WTC11 (cell line): ENCODE measurements around the gene GPRC5A.

Source experiments
- ZNF396 ChIP-seq: fragments of 250-450 bp; sonication (Bioruptor Pico); IDR thresholded peaks from 2 replicates; pipeline ENCODE4 v1.8.0; 2021; ENCODE audit warnings: mild to moderate bottlenecking, moderate library complexity, borderline replicate concordance
- TF ChIP-seq, protein P1 (sequence below): fragments of 200-600 bp; IDR thresholded peaks from 2 replicates; pipeline ENCODE4 v1.8.0; 2022; ENCODE audit warnings: antibody characterized with exemption

DNA sequence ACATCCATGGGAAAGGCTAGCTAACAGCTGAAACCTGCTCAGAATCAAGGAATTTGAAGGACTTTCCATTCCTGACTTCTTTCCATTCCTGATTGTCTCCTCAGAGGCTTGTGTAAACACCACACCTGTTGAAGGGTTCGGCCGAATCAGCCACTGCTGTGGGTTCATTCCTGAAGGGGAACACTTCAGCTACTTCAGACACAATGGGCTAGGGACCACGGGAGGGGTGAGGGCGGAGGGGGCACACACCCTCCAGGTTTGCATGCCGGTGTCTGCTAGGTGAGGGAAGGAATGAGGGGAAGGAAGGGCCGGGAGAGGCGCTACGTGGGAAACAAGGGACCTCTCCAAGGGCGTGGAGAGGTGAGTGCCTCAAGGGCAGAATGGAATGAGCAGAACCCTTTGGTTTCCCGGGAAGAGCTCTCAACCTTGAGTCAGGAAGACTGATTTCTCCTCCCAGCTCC is 1.3 kb downstream of the GPRC5A start:
- TF ChIP-seq, protein P1, sequence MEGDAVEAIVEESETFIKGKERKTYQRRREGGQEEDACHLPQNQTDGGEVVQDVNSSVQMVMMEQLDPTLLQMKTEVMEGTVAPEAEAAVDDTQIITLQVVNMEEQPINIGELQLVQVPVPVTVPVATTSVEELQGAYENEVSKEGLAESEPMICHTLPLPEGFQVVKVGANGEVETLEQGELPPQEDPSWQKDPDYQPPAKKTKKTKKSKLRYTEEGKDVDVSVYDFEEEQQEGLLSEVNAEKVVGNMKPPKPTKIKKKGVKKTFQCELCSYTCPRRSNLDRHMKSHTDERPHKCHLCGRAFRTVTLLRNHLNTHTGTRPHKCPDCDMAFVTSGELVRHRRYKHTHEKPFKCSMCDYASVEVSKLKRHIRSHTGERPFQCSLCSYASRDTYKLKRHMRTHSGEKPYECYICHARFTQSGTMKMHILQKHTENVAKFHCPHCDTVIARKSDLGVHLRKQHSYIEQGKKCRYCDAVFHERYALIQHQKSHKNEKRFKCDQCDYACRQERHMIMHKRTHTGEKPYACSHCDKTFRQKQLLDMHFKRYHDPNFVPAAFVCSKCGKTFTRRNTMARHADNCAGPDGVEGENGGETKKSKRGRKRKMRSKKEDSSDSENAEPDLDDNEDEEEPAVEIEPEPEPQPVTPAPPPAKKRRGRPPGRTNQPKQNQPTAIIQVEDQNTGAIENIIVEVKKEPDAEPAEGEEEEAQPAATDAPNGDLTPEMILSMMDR: no peak
- TF ChIP-seq ZNF396 (CRISPR knock-in tag): no peak
